ENCODE data around the gene SLCO2B1. TPM values are rescaled to one million over a fixed set of nuclear protein-coding genes. Genes with fewer than 3 reads are reported as not detected.

Gene SLCO2B1
- total RNA-seq, 1 donor from 2014 or later, result 0.18 TPM

- H3K36me3 Mint-ChIP-seq (ENCODE audit: low read depth), result no peaks in the 10 kb centered on the region
- H3K27me3 Mint-ChIP-seq, result peaks cover 34% of the 10 kb centered on the region
- H3K4me1 Mint-ChIP-seq, result peaks cover 5% of the 10 kb centered on the region
- no peak overlapping the region for H3K4me3 Mint-ChIP-seq
- ATAC-seq (ENCODE audit: low read depth) (no peak), DNase-seq (no peak)
- no peaks in the 10 kb centered on the region for H3K9me3 Mint-ChIP-seq
- no peak for TF ChIP-seq CTCF (IDR thresholded peaks at IDR 0.05)
- intact Hi-C loops (cut with micrococcal nuclease), result no loop called here
- ChIA-PET CTCF (interaction anchor here (2.2 to 4.5 kb wide), 2 partner anchors 105 to 106 kb away, joined by 12 to 125 read pairs; no protein-coding TSS in a partner anchor), POLR2A (no interaction called here)
- H3K27ac Mint-ChIP-seq, result no peak overlapping the region
Measured at GRCh38 chr11:75246006-75246670, 95.2 kb downstream of the SLCO2B1 start.

- Mint-ChIP-seq H3K36me3 (ENCODE audit: low read depth) (no peaks in the 10 kb centered on the region), H3K4me3 (no peak overlapping the region), H3K9me3 (no peaks in the 10 kb centered on the region), H3K4me1 (peaks cover 5% of the 10 kb centered on the region), H3K27me3 (peaks cover 37% of the 10 kb centered on the region), H3K27ac (no peak overlapping the region)
- ChIA-PET POLR2A (no interaction called here), CTCF (interaction anchor here (0.7 to 4.5 kb wide), 3 partner anchors 106 to 317 kb away, joined by 3 to 125 read pairs (median 20); no protein-coding TSS in a partner anchor)
- no peak for TF ChIP-seq CTCF (IDR thresholded peaks at IDR 0.05)
- ATAC-seq (ENCODE audit: low read depth) (no peak), DNase-seq (no peak)
- intact Hi-C loops (cut with micrococcal nuclease), result no loop called here
Measured at GRCh38 chr11:75246671-75247350, 95.9 kb downstream of the SLCO2B1 start.

GRCh38 chr11:75248924-75249256 lies 98.0 kb downstream of the SLCO2B1 start:
- intact Hi-C loops (cut with micrococcal nuclease), result loop anchor here (1.0 kb wide), 4 partner anchors 105 to 320 kb away; no protein-coding TSS in a partner anchor
- Mint-ChIP-seq H3K27ac (no peak overlapping the region), H3K4me1 (no peaks in the 10 kb centered on the region), H3K4me3 (no peak overlapping the region), H3K27me3 (peaks cover 24% of the 10 kb centered on the region), H3K9me3 (peaks cover 3% of the 10 kb centered on the region), H3K36me3 (ENCODE audit: low read depth) (peaks cover 2% of the 10 kb centered on the region)
- ChIA-PET CTCF (interaction anchor here (0.7 to 4.5 kb wide), 21 partner anchors 9 to 546 kb away, joined by 3 to 125 read pairs (median 4); partner anchors contain the start of gene TPBGL), POLR2A (interaction anchor here (0.7 kb wide), 1 partner anchor 107 kb away, joined by 3 read pairs; no protein-coding TSS in a partner anchor)
- ATAC-seq (ENCODE audit: low read depth) (no peak), DNase-seq (no peak)
- peak; percentile 5 for TF ChIP-seq CTCF (IDR thresholded peaks at IDR 0.05)

- DNase-seq (no peak), ATAC-seq (ENCODE audit: low read depth) (no peak)
- peaks cover 2% of the 10 kb centered on the region for H3K36me3 Mint-ChIP-seq (ENCODE audit: low read depth)
- H3K9me3 Mint-ChIP-seq, result peaks cover 3% of the 10 kb centered on the region
- H3K27ac Mint-ChIP-seq, result no peak overlapping the region
- CTCF ChIA-PET, result interaction anchor here (1.8 to 4.5 kb wide), 6 partner anchors 8 to 323 kb away, joined by 8 to 125 read pairs (median 19); no protein-coding TSS in a partner anchor
- POLR2A ChIA-PET, result no interaction called here
- peaks cover 15% of the 10 kb centered on the region for H3K27me3 Mint-ChIP-seq
- no peaks in the 10 kb centered on the region for H3K4me1 Mint-ChIP-seq
- no peak for TF ChIP-seq CTCF (IDR thresholded peaks at IDR 0.05)
- intact Hi-C loops (cut with micrococcal nuclease), result no loop called here
- H3K4me3 Mint-ChIP-seq, result no peak overlapping the region
Measured at GRCh38 chr11:75249704-75250103, 98.8 kb downstream of the SLCO2B1 start.

- ChIA-PET CTCF (interaction anchor here (0.6 kb wide), 1 partner anchor 1330 kb away, joined by 3 read pairs; no protein-coding TSS in a partner anchor), POLR2A (no interaction called here)
- no peak overlapping the region for H3K27ac Mint-ChIP-seq
- DNase-seq, result no peak
- ATAC-seq (ENCODE audit: low read depth), result no peak
- no peaks in the 10 kb centered on the region for H3K4me1 Mint-ChIP-seq
- H3K36me3 Mint-ChIP-seq (ENCODE audit: low read depth), result peaks cover 2% of the 10 kb centered on the region
- peaks cover 16% of the 10 kb centered on the region for H3K27me3 Mint-ChIP-seq
- TF ChIP-seq CTCF (IDR thresholded peaks at IDR 0.05), result no peak
- intact Hi-C loops (cut with micrococcal nuclease), result no loop called here
- H3K4me3 Mint-ChIP-seq, result no peak overlapping the region
- peaks cover 3% of the 10 kb centered on the region for H3K9me3 Mint-ChIP-seq
Measured at GRCh38 chr11:75254326-75254725, 103.4 kb downstream of the SLCO2B1 start.
